ENCODE data around the gene IDUA. TPM values are rescaled to one million over a fixed set of nuclear protein-coding genes. Genes with fewer than 3 reads are reported as not detected.
"Not testable (repeated sequence)": the region's sequence is repeated elsewhere in the genome, so short reads cannot be mapped to it uniquely, and the experiment has no call there.

Gene IDUA
- total and polyA plus RNA-seq, 2 experiments from 2014 or later, result 26.4 to 30.7 TPM

DNA sequence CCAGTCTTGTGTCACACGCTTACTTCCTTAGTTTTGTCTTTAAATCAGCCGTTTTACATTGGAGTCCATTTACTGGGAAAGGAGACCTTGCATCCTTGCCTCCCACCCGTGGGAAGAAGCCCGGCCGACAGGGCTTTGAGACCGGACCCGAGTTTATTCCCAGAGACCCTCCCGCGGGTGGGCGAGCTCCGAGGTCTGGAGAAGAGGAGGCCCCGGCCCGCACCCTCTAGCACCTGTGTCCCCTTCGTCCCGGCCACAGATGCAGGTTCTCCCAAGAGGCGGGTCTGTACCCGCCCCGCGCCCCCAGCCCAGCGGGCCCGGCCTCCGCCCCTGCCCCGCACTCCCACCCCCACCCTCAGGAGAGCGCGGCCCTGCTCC lies 10.1 kb downstream of the IDUA start:
- Histone ChIP-seq H3K9me2 (ENCODE audit: insufficient read depth) (no peaks in the 10 kb centered on the region), H3K4me3 (peak overlapping the region; percentile 57; the same call in 1 of the 2 replicates), H4K20me1 (ENCODE audit: insufficient read depth) (no peaks in the 10 kb centered on the region), H3K4me2 (ENCODE audit: unreplicated experiment) (no peak overlapping the region), H3K27me3 (replicated peaks; ENCODE audit: insufficient read depth) (peaks cover 24% of the 10 kb centered on the region), H2AFZ (no peak overlapping the region), H3K9ac (no peak overlapping the region), H3K36me3 (ENCODE audit: low read depth) (no peaks in the 10 kb centered on the region), H3K79me2 (ENCODE audit: insufficient read depth) (no peaks in the 10 kb centered on the region), H3K9me3 (ENCODE audit: low read depth) (no peaks in the 10 kb centered on the region), H3K4me1 (ENCODE audit: insufficient read depth) (no peaks in the 10 kb centered on the region), H3K27ac (no peak overlapping the region), H3F3A (ENCODE audit: insufficient read depth) (no peaks in the 10 kb centered on the region)
- TF ChIP-seq EZH2 (IDR thresholded peaks at IDR 0.05; ENCODE audit: insufficient read depth, poor library complexity, severe bottlenecking) (peak; percentile 4), EZH2phosphoT487 (IDR thresholded peaks at IDR 0.05; ENCODE audit: insufficient read depth, low read depth) (no peak)
- in situ Hi-C loops (cut with MboI), result no loop called here
- DNase-seq, result no peak
- WGBS, 2 experiments (ENCODE audit: low coverage in 1 of 2, low lambda C conversion rate in 2 of 2, missing lambda C conversion rate in 2 of 2), result 8 to 21% methylated on average over 12 to 25 of the region's 25 CpGs

DNA sequence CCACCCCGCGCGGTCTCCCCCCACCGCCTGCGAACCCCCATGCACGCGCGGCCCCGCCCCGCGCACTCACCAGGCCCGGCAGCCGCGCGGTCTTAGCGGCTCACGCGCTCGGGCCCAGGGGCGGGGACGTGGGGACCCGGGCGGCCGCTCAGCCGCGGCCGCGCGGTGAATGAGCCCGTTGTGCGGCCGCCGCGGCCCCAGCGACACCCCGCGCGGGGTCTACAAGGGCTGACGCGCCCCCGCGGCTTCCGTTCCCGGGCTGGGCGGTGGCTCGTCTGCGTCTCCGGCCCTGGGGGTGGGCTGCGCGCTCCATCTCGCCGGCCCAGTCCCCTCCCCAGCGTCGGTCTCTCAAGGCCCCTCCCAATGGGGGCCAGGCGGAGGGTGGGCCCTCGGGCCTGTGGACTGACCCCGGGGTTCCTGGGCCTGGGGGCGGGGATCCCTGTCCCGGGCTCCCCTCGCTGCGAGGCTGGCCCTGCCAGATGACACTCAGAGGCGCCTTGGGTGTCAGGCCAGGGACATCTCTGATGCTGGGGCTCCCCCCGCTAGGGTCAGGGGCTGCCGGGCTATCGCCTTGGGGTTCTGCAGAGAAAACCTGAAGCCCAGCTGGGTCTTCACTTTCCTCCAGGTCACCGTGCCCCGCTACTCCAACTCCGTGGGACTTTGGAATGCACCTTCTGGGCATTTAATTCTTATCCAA lies 10.7 kb downstream of the IDUA start:
- Histone ChIP-seq H3K9me3 (ENCODE audit: low read depth) (no peaks in the 10 kb centered on the region), H3K4me2 (ENCODE audit: unreplicated experiment) (peak overlapping the region; percentile 65), H3K4me3 (peak overlapping the region; percentile 57), H3F3A (ENCODE audit: insufficient read depth) (no peaks in the 10 kb centered on the region), H3K27me3 (replicated peaks; ENCODE audit: insufficient read depth) (peaks cover 28% of the 10 kb centered on the region), H4K20me1 (ENCODE audit: insufficient read depth) (no peaks in the 10 kb centered on the region), H3K4me1 (ENCODE audit: insufficient read depth) (no peaks in the 10 kb centered on the region), H3K9me2 (ENCODE audit: insufficient read depth) (no peaks in the 10 kb centered on the region), H2AFZ (no peak overlapping the region), H3K79me2 (ENCODE audit: insufficient read depth) (no peaks in the 10 kb centered on the region), H3K27ac (no peak overlapping the region), H3K9ac (peak overlapping the region; percentile 42; the same call in 1 of the 2 replicates), H3K36me3 (ENCODE audit: low read depth) (no peaks in the 10 kb centered on the region)
- DNase-seq, result peak; percentile 67
- 2 to 4% methylated on average over 27 to 50 of the region's 68 CpGs for WGBS, 2 experiments (ENCODE audit: low coverage in 1 of 2, low lambda C conversion rate in 2 of 2, missing lambda C conversion rate in 2 of 2)
- TF ChIP-seq EZH2 (IDR thresholded peaks at IDR 0.05; ENCODE audit: insufficient read depth, poor library complexity, severe bottlenecking) (peak; percentile 52), EZH2phosphoT487 (IDR thresholded peaks at IDR 0.05; ENCODE audit: insufficient read depth, low read depth) (no peak)
- in situ Hi-C loops (cut with MboI), result no loop called here

DNA sequence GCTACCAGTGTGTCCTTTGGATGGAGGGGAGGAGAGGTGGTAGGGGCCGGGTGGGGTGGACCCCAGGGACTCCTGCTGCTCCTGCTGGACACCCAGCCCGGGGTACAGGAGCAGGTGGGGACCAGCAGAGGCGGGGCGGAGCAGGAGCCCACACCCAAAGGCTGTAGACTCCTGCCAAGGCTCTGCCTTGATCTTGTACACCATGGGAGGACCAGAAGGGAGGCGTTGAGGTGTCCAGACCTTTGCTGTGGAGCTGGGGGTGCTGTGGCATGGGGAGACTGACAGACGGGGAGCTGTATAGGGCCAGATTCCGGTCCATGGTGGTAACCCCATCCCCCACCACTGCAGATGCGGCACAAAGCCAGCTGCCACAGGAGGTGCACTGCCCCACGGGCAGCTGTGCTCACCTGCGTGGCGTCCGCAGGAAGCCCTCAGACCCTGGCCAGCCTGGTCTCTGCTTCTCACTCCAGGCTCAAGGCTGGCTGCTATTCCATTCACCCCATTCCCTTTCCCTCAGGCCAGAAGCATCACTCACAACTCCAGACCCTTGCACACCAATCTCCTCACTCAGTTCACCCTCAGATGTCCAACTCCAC lies 11.3 kb downstream of the IDUA start:
- Histone ChIP-seq H3K36me3 (ENCODE audit: low read depth) (no peaks in the 10 kb centered on the region), H3K9ac (no peak overlapping the region), H2AFZ (no peak overlapping the region), H4K20me1 (ENCODE audit: insufficient read depth) (no peaks in the 10 kb centered on the region), H3K4me2 (ENCODE audit: unreplicated experiment) (no peak overlapping the region), H3K4me1 (ENCODE audit: insufficient read depth) (no peaks in the 10 kb centered on the region), H3K9me2 (ENCODE audit: insufficient read depth) (no peaks in the 10 kb centered on the region), H3K79me2 (ENCODE audit: insufficient read depth) (no peaks in the 10 kb centered on the region), H3K27me3 (replicated peaks; ENCODE audit: insufficient read depth) (peaks cover 33% of the 10 kb centered on the region), H3K4me3 (no peak overlapping the region), H3K27ac (no peak overlapping the region), H3K9me3 (ENCODE audit: low read depth) (no peaks in the 10 kb centered on the region), H3F3A (ENCODE audit: insufficient read depth) (no peaks in the 10 kb centered on the region)
- DNase-seq, result no peak
- WGBS, 2 experiments (ENCODE audit: low coverage in 1 of 2, low lambda C conversion rate in 2 of 2, missing lambda C conversion rate in 2 of 2), result 37 to 38% methylated on average over 8 to 12 of the region's 12 CpGs
- no peak for TF ChIP-seq EZH2 (IDR thresholded peaks at IDR 0.05; ENCODE audit: insufficient read depth, poor library complexity, severe bottlenecking)
- TF ChIP-seq EZH2phosphoT487 (IDR thresholded peaks at IDR 0.05; ENCODE audit: insufficient read depth, low read depth), result no peak
- in situ Hi-C loops (cut with MboI), result no loop called here

DNA sequence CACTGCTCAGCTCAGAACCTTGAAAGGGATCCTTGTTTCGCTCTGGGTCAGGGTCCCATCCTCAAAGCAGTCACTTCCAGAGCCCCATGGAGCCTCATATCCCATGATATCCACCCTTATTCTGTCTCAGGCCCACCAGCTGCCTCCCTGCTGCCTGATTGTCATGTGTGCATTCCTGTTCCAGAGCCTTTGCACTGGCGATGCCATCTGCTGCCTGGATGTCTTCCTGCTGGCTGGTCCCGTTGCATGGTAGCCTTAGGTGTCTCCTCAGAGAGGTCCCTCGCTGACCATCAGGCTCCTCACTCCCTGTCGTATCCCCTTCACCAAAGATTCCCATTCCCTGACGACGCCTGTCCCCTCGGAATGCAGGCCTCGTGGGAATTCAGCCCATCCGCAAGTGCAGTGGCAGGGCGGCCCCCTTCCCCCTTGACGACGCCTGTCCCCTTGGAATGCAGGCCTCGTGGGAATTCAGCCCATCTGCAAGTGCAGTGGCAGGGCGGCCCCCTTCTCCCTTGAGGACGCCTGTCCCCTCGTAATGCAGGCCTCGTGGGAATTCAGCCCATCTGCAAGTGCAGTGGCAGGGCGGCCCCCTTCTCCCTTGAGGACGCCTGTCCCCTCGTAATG lies 12.5 kb downstream of the IDUA start:
- H2AFZ ChIP-seq; H3K4me1 ChIP-seq (ENCODE audit: insufficient read depth); H3K9me3 ChIP-seq (ENCODE audit: low read depth); H3F3A ChIP-seq (ENCODE audit: insufficient read depth); H3K36me3 ChIP-seq (ENCODE audit: low read depth); H3K79me2 ChIP-seq (ENCODE audit: insufficient read depth); H4K20me1 ChIP-seq (ENCODE audit: insufficient read depth); H3K9ac ChIP-seq; H3K4me3 ChIP-seq; H3K4me2 ChIP-seq (ENCODE audit: unreplicated experiment); H3K27ac ChIP-seq; in situ Hi-C loops (cut with MboI); H3K9me2 ChIP-seq (ENCODE audit: insufficient read depth): not testable (repeated sequence)
- peak; percentile 28 for DNase-seq
- peaks cover 38% of the 10 kb centered on the region for H3K27me3 ChIP-seq (replicated peaks; ENCODE audit: insufficient read depth)
- 27 to 31% methylated on average over 13 to 19 of the region's 21 CpGs for WGBS, 2 experiments (ENCODE audit: low coverage in 1 of 2, low lambda C conversion rate in 2 of 2, missing lambda C conversion rate in 2 of 2)
